ENCODE results near the gene SEMA4B.
A peak's percentile ranks its signal among the peaks of the same experiment; 100 is the strongest.

SEMA4B gene

GRCh38 chr15:90210593-90210992, 9.5 kb downstream of the SEMA4B start:
- no peak for DNase-seq (ENCODE audit: low spot score)
- POLR2A ChIA-PET (ENCODE audit: low non-redundant PET) = interaction anchor here (0.6 kb wide), 1 partner anchor 15 kb away, joined by 7 read pairs; no protein-coding TSS in a partner anchor
- CTCF ChIA-PET = interaction anchor here (0.6 kb wide), 1 partner anchor 20 kb away, joined by 3 read pairs; no protein-coding TSS in a partner anchor
- H3K27ac ChIP-seq = peak overlapping the region; percentile 100
- no peak for TF ChIP-seq CTCF (conservative IDR thresholded peaks at IDR 0.05; ENCODE audit: low read depth)

GRCh38 chr15:90211009-90211408, 9.9 kb downstream of the SEMA4B start:
- DNase-seq (ENCODE audit: low spot score) = no peak
- CTCF ChIA-PET = interaction anchor here (0.6 kb wide), 1 partner anchor 21 kb away, joined by 3 read pairs; no protein-coding TSS in a partner anchor
- no peak for TF ChIP-seq CTCF (conservative IDR thresholded peaks at IDR 0.05; ENCODE audit: low read depth)
- peak overlapping the region; percentile 100 for H3K27ac ChIP-seq
- POLR2A ChIA-PET (ENCODE audit: low non-redundant PET) = interaction anchor here (0.6 to 1.8 kb wide), 2 partner anchors 22 to 104 kb away, joined by 6 to 7 read pairs; partner anchors contain the start of genes CIB1 and GDPGP1

- CTCF ChIA-PET = interaction anchor here (0.8 kb wide), 1 partner anchor 10 kb away, joined by 3 read pairs; no protein-coding TSS in a partner anchor
- peak; percentile 98 for DNase-seq (ENCODE audit: low spot score)
- POLR2A ChIA-PET (ENCODE audit: low non-redundant PET) = interaction anchor here (0.6 to 1.8 kb wide), 4 partner anchors 20 to 104 kb away, joined by 3 to 7 read pairs (median 4); partner anchors contain the start of genes CIB1 and GDPGP1
Observed at GRCh38 chr15:90211440-90212143, 10.5 kb downstream of the SEMA4B start.

GRCh38 chr15:90212221-90213098, 11.3 kb downstream of the SEMA4B start:
- POLR2A ChIA-PET (ENCODE audit: low non-redundant PET) = interaction anchor here (0.8 to 1.8 kb wide), 4 partner anchors 9 to 23 kb away, joined by 3 to 6 read pairs (median 4); partner anchors contain the start of genes CIB1 and GDPGP1
- peak overlapping the region; percentile 100 for H3K27ac ChIP-seq
- no peak for TF ChIP-seq CTCF (conservative IDR thresholded peaks at IDR 0.05; ENCODE audit: low read depth)
- peak; percentile 73 for DNase-seq (ENCODE audit: low spot score)
- CTCF ChIA-PET = interaction anchor here (0.6 to 2.0 kb wide), 5 partner anchors 9 to 253 kb away, joined by 3 to 7 read pairs (median 3); no protein-coding TSS in a partner anchor

More at GRCh38 chr15:90211440-90212143, 10.5 kb downstream of the SEMA4B start:
- TF ChIP-seq CTCF (conservative IDR thresholded peaks at IDR 0.05; ENCODE audit: low read depth) = no peak
- peak overlapping the region; percentile 100 for H3K27ac ChIP-seq

GRCh38 chr15:90213122-90213817, 12.1 kb downstream of the SEMA4B start:
- no peak for TF ChIP-seq CTCF (conservative IDR thresholded peaks at IDR 0.05; ENCODE audit: low read depth)
- ChIA-PET POLR2A (ENCODE audit: low non-redundant PET) (interaction anchor here (0.7 to 1.8 kb wide), 3 partner anchors 10 to 20 kb away, joined by 4 to 7 read pairs (median 6); partner anchors contain the start of genes CIB1 and GDPGP1), CTCF (interaction anchor here (0.6 to 2.0 kb wide), 7 partner anchors 8 to 252 kb away, joined by 3 to 10 read pairs (median 5); no protein-coding TSS in a partner anchor)
- H3K27ac ChIP-seq = peak overlapping the region; percentile 100
- no peak for DNase-seq (ENCODE audit: low spot score)
